Common myeloid progenitor, CD34-positive (primary cell): Measurements from ENCODE around the gene HID1.
A peak's percentile ranks its signal among the peaks of the same experiment; 100 is the strongest.

Experiments
- CTCF ChIA-PET: fragments of 350-600 bp; sonication (Branson Sonifier 250); formaldehyde crosslinking; loops from one replicate; lab custom pipeline; 2021; ENCODE audit warnings: antibody characterized with exemption; lab: Charles Lee
- POLR2A ChIA-PET: fragments of 350-600 bp; sonication (Branson Sonifier 250); formaldehyde crosslinking; loops from one replicate; lab custom pipeline; 2021; ENCODE audit warnings: antibody characterized with exemption; lab: Charles Lee
- DNase-seq, 3 donors: peaks; one replicate each; pipeline versions ENCODE4 v3.0.0 to v3.0.0-alpha.2; 2013
- H3K27ac ChIP-seq, 2 experiments: 1 replicate in 1 of 2; 2 replicates in 1 of 2; pipeline ENCODE4 v1.7.0; 2013; ENCODE audit warnings: inconsistent platforms in 2 of 2, low read length in 2 of 2, mild to moderate bottlenecking in 2 of 2, low read depth in 1 of 2, moderate library complexity in 1 of 2; ENCODE audit not compliant: severe bottlenecking in 2 of 2, insufficient read depth in 1 of 2, poor library complexity in 1 of 2
- H3K27me3 ChIP-seq, 5 experiments: replicated peaks in 2 of 5; 1 replicate in 3 of 5; 2 replicates in 2 of 5; pipeline versions ENCODE4 v1.6.1 to v1.7.0; 2013; ENCODE audit warnings: low read length in 4 of 5, mild to moderate bottlenecking in 2 of 5, moderate library complexity in 2 of 5, inconsistent platforms in 1 of 5; ENCODE audit not compliant: insufficient read depth in 5 of 5, control insufficient read depth in 4 of 5
- H3K36me3 ChIP-seq, 4 experiments: 1 replicate in 2 of 4; 2 replicates in 2 of 4; pipeline versions ENCODE4 v1.6.1 to v1.7.0; 2013; ENCODE audit warnings: low read length in 3 of 4, control low read depth in 1 of 4, mild to moderate bottlenecking in 1 of 4; ENCODE audit not compliant: control insufficient read depth in 4 of 4, insufficient read depth in 4 of 4
- H3K4me1 ChIP-seq, 4 experiments: 1 replicate in 3 of 4; 2 replicates in 1 of 4; pipeline versions ENCODE4 v1.6.1 to v1.7.1; 2013; ENCODE audit warnings: low read length in 3 of 4, mild to moderate bottlenecking in 3 of 4, control low read depth in 1 of 4, inconsistent platforms in 1 of 4, moderate library complexity in 1 of 4; ENCODE audit not compliant: control insufficient read depth in 4 of 4, insufficient read depth in 4 of 4; ENCODE audit errors: control extremely low read depth in 1 of 4
- H3K4me3 ChIP-seq, 7 experiments: 1 replicate in 4 of 7; 2 replicates in 3 of 7; pipeline versions ENCODE4 v1.5.1 to v1.7.0; 2013; ENCODE audit warnings: mild to moderate bottlenecking in 7 of 7, low read length in 6 of 7, moderate library complexity in 6 of 7, inconsistent platforms in 2 of 7, low read depth in 2 of 7, control low read depth in 1 of 7; ENCODE audit not compliant: insufficient read depth in 4 of 7, control insufficient read depth in 1 of 7; ENCODE audit errors: extremely low read depth in 1 of 7
- H3K9me3 ChIP-seq, 5 experiments: 1 replicate in 4 of 5; 2 replicates in 1 of 5; pipeline versions ENCODE4 v1.6.1 to v1.7.1; 2013; ENCODE audit warnings: low read length in 4 of 5, mild to moderate bottlenecking in 2 of 5, inconsistent platforms in 1 of 5, low read depth in 1 of 5, moderate library complexity in 1 of 5; ENCODE audit not compliant: control insufficient read depth in 4 of 5, insufficient read depth in 2 of 5; ENCODE audit errors: control extremely low read depth in 1 of 5
- WGBS: methylation state at CpG from one replicate; pipeline ENCODE4 v1.1.5; 2013; ENCODE audit not compliant: insufficient coverage; 5-methylcytosine and 5-hydroxymethylcytosine counted together

HID1 gene

GRCh38 chr17:74921026-74921681 is 51.4 kb downstream of the HID1 start:
- Histone ChIP-seq H3K36me3 (no peaks in the 10 kb centered on the region), H3K4me1 (peaks cover 0 to 35% (median 32%) of the 10 kb centered on the region in 4 experiments), H3K27me3 (peaks cover 0 to 69% (median 32%) of the 10 kb centered on the region in 5 experiments), H3K27ac (no peak overlapping the region), H3K9me3 (no peaks in the 10 kb centered on the region), H3K4me3 (no peak overlapping the region)
- ChIA-PET POLR2A (no interaction called here), CTCF (interaction anchor here (0.7 to 5.5 kb wide), 5 partner anchors 15 to 92 kb away, joined by 3 to 37 read pairs (median 4); partner anchors contain the start of gene MRPL58)
- DNase-seq, result no peak
- WGBS, result 91% methylated on average over 13 of the region's 19 CpGs

DNA sequence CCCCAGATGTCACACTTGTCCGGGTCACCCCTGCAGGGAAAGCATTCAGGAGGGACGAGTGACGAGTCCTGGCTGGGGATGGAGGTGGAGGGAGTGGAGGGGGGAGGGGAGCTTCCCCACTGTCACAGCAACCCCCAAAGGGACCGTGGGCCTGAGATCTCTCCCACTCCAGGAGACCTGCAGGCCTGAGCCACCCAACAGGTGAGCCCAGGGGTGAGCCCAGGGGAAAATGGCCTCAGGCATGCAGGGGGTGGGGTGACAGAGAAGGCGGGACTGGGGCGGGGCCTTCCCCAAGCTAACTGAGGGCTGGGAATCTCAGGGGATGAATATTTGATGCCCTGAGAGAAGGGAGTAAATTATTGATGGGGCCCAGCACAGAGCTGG is 51.9 kb downstream of the HID1 start:
- Histone ChIP-seq H3K36me3 (no peaks in the 10 kb centered on the region), H3K9me3 (no peaks in the 10 kb centered on the region), H3K27ac (no peak overlapping the region), H3K4me3 (no peak overlapping the region), H3K4me1 (peaks cover 0 to 35% (median 32%) of the 10 kb centered on the region in 4 experiments), H3K27me3 (peaks cover 0 to 64% (median 28%) of the 10 kb centered on the region in 5 experiments)
- 81% methylated on average over 3 of the region's 6 CpGs for WGBS
- POLR2A ChIA-PET, result no interaction called here
- CTCF ChIA-PET, result interaction anchor here (1.0 to 5.5 kb wide), 5 partner anchors 14 to 92 kb away, joined by 3 to 37 read pairs (median 4); partner anchors contain the start of gene MRPL58
- no peak for DNase-seq

- peak in 1 of 3 donors; percentile 16 for DNase-seq
- H3K36me3 ChIP-seq, result no peaks in the 10 kb centered on the region
- peaks cover 0 to 35% (median 32%) of the 10 kb centered on the region in 4 experiments for H3K4me1 ChIP-seq
- CTCF ChIA-PET, result interaction anchor here (0.9 to 5.5 kb wide), 6 partner anchors 14 to 92 kb away, joined by 3 to 37 read pairs (median 4); partner anchors contain the start of gene MRPL58
- no peak overlapping the region for H3K27ac ChIP-seq
- WGBS, result 65% methylated on average over 27 of the region's 27 CpGs
- H3K9me3 ChIP-seq, result no peaks in the 10 kb centered on the region
- H3K27me3 ChIP-seq, result peaks cover 0 to 60% (median 25%) of the 10 kb centered on the region in 5 experiments
- H3K4me3 ChIP-seq, result peak overlapping the region in 1 of 7 experiments; percentile 24
- POLR2A ChIA-PET, result no interaction called here
Measured at GRCh38 chr17:74920306-74920620, 52.3 kb downstream of the HID1 start.

- H3K4me1 ChIP-seq, result peaks cover 0 to 33% (median 29%) of the 10 kb centered on the region in 4 experiments
- peaks cover 0 to 54% (median 23%) of the 10 kb centered on the region in 5 experiments for H3K27me3 ChIP-seq
- 50% methylated on average over 64 of the region's 67 CpGs for WGBS
- no peak overlapping the region for H3K27ac ChIP-seq
- ChIA-PET CTCF (interaction anchor here (0.9 to 5.5 kb wide), 10 partner anchors 9 to 52 kb away, joined by 3 to 37 read pairs (median 4); partner anchors contain the start of gene OTOP3), POLR2A (no interaction called here)
- DNase-seq, result peak; percentile 22 to 45 (median 29)
- no peaks in the 10 kb centered on the region for H3K9me3 ChIP-seq
- H3K4me3 ChIP-seq, result peak overlapping the region in 1 of 7 experiments; percentile 24
- no peaks in the 10 kb centered on the region for H3K36me3 ChIP-seq
Measured at GRCh38 chr17:74919440-74920305, 52.9 kb downstream of the HID1 start.

- no peak overlapping the region for H3K27ac ChIP-seq
- DNase-seq, result no peak
- H3K4me3 ChIP-seq, result no peak overlapping the region
- H3K36me3 ChIP-seq, result no peaks in the 10 kb centered on the region
- POLR2A ChIA-PET, result no interaction called here
- no peaks in the 10 kb centered on the region for H3K9me3 ChIP-seq
- peaks cover 0 to 25% (median 21%) of the 10 kb centered on the region in 4 experiments for H3K4me1 ChIP-seq
- CTCF ChIA-PET, result interaction anchor here (1.0 to 5.5 kb wide), 7 partner anchors 10 to 53 kb away, joined by 3 to 37 read pairs (median 4); partner anchors contain the start of gene OTOP3
- WGBS, result 93% methylated on average over 4 of the region's 5 CpGs
- peaks cover 0 to 47% (median 17%) of the 10 kb centered on the region in 5 experiments for H3K27me3 ChIP-seq
Measured at GRCh38 chr17:74918906-74919305, 53.7 kb downstream of the HID1 start.

DNA sequence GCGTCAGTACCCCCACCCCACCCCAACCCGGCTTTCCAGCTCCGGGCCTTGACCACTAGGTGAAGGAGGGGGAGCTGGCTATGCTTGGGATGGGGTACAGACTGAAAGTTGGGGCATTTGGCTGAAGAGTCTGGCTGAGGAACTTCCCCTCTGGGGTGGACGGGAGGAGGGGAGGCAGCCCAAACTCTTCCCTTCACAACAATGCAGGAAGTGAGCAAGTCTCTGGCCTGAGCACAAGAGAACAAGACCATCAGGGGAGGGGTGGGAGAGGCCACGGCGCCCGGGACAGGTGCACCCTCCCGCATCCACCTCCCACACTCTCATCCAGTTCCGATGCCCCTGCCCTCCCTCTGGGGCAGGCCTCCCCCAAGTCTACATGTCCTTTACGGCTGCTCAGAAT is 55.1 kb downstream of the HID1 start:
- Histone ChIP-seq H3K36me3 (no peaks in the 10 kb centered on the region), H3K27ac (no peak overlapping the region), H3K4me1 (peaks cover 0 to 14% (median 10%) of the 10 kb centered on the region in 4 experiments), H3K4me3 (peak overlapping the region in 1 of 7 experiments; percentile 4), H3K9me3 (no peaks in the 10 kb centered on the region), H3K27me3 (peaks cover 0 to 32% (median 14%) of the 10 kb centered on the region in 5 experiments)
- ChIA-PET POLR2A (no interaction called here), CTCF (no interaction called here)
- 56% methylated on average over 3 of the region's 10 CpGs for WGBS
- DNase-seq, result peak; percentile 21 to 60 (median 59)
